Skeletal muscle satellite cell (primary cell): Measurements from ENCODE around the gene ANKRD22.

Source experiments
- H3K27me3 ChIP-seq: 2 replicates; pipeline ENCODE4 v1.7.0; 2013; ENCODE audit warnings: low read length; ENCODE audit not compliant: control insufficient read depth, insufficient read depth
- H3K36me3 ChIP-seq: 2 replicates; pipeline ENCODE4 v1.7.0; 2013; ENCODE audit warnings: mild to moderate bottlenecking, control low read depth, low read length; ENCODE audit not compliant: insufficient read depth
- H3K4me1 ChIP-seq: 2 replicates; pipeline ENCODE4 v1.7.0; 2013; ENCODE audit warnings: low read length; ENCODE audit not compliant: control insufficient read depth, insufficient read depth
- H3K4me2 ChIP-seq: 2 replicates; pipeline ENCODE4 v1.7.0; 2013; ENCODE audit warnings: mild to moderate bottlenecking, low read length
- H3K4me3 ChIP-seq: 2 replicates; pipeline ENCODE4 v1.7.0; 2013; ENCODE audit warnings: low read length
- H3K9ac ChIP-seq: 2 replicates; pipeline ENCODE4 v1.7.0; 2013; ENCODE audit warnings: mild to moderate bottlenecking, low read depth, low read length, moderate library complexity
- H3K9me3 ChIP-seq: replicated peaks from 2 replicates; pipeline ENCODE4 v1.7.0; 2013; ENCODE audit warnings: mild to moderate bottlenecking, control low read depth, low read length

Gene ANKRD22

GRCh38 chr10:88809621-88810020 lies 42.0 kb downstream of the ANKRD22 start:
- Histone ChIP-seq H3K4me1 (peaks cover 15% of the 10 kb centered on the region), H3K9me3 (no peaks in the 10 kb centered on the region), H3K4me2 (no peak overlapping the region), H3K36me3 (no peaks in the 10 kb centered on the region), H3K4me3 (no peak overlapping the region), H3K9ac (no peak overlapping the region), H3K27me3 (no peaks in the 10 kb centered on the region)

DNA sequence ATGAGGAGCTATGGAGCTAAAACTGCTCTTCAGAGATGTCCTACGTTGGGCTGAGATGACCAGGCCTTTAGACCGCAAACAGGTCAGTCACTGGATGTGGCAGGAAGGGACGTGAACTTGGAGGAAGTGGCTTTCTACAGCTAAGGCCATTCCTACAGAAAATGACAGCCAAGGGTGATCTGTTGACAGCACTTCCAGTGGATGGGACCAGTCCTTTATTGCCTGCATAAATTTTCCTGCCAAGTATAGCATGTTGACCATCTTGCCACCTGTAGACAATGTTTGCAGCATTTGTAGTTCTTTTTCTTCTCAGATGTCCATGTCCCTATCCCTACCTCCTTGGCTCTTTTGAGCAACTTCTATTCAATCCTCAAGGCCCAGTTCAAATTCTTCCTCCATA lies 45.7 kb downstream of the ANKRD22 start:
- peak overlapping the region; percentile 13 for H3K4me2 ChIP-seq
- no peaks in the 10 kb centered on the region for H3K9me3 ChIP-seq
- peaks cover 20% of the 10 kb centered on the region for H3K4me1 ChIP-seq

GRCh38 chr10:88805361-88805760 lies 46.3 kb downstream of the ANKRD22 start:
- Histone ChIP-seq H3K36me3 (no peaks in the 10 kb centered on the region), H3K4me3 (no peak overlapping the region), H3K4me1 (peaks cover 25% of the 10 kb centered on the region), H3K27me3 (no peaks in the 10 kb centered on the region), H3K4me2 (peak overlapping the region; percentile 13), H3K9me3 (no peaks in the 10 kb centered on the region), H3K9ac (no peak overlapping the region)

More for the DNA sequence above, 45.7 kb downstream of the ANKRD22 start:
- Histone ChIP-seq H3K9ac (no peak overlapping the region), H3K4me3 (no peak overlapping the region), H3K36me3 (no peaks in the 10 kb centered on the region), H3K27me3 (no peaks in the 10 kb centered on the region)

DNA sequence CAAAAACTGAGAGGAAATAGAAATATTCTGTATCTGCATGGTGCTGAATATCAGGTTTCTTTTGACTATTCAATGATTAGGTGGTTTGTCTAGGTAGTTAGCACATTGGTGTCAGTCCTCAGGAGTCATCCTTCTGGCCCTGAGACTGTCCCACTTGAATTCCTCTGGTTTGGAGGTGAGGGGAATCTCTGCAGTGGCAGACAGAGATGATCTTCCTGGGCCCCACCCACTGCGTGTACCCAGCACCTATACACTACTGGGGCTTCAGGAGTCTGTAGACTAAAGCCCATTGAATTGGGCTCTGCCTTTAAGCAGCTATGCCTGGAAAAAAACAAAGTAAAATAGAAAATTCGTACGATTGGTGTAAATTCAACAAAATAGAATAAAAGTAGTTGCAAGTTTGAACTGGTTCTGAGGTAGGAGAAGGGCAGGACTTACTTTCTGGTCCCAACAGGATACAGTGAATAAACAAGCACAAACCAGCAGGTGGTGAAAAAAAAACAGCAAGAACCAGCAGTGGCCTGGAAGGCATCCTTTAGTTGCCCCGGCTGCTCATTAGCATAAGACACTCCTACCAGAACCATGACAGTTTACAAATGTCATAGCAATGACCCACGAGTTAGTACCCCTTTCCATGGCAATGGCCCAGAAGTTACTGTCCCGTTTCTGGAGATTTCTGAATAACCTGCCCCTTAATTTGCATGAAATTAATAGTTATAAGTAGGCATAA lies 47.4 kb downstream of the ANKRD22 start:
- no peaks in the 10 kb centered on the region for H3K27me3 ChIP-seq
- H3K9me3 ChIP-seq: no peaks in the 10 kb centered on the region

GRCh38 chr10:88803641-88804040 lies 48.0 kb downstream of the ANKRD22 start:
- H3K9me3 ChIP-seq: no peaks in the 10 kb centered on the region

More for the DNA sequence above, 47.4 kb downstream of the ANKRD22 start:
- Histone ChIP-seq H3K4me3 (no peak overlapping the region), H3K4me1 (peaks cover 27% of the 10 kb centered on the region), H3K9ac (no peak overlapping the region), H3K36me3 (no peaks in the 10 kb centered on the region), H3K4me2 (no peak overlapping the region)

GRCh38 chr10:88802523-88803285 lies 48.9 kb downstream of the ANKRD22 start, which contains the start of gene LIPM:
TSS of gene LIPM (plus strand) at chr10:88802730. CDS start at chr10:88802897, 167 bp downstream.
- no peak within 1 kb of the TSS for H3K4me2 ChIP-seq
- H3K27me3 ChIP-seq: no peaks in the 10 kb centered on the region
- H3K4me1 ChIP-seq: peaks cover 27% of the 10 kb centered on the region
- no peak within 1 kb of the TSS for H3K4me3 ChIP-seq
- no peaks in the 10 kb centered on the region for H3K9me3 ChIP-seq
- H3K9ac ChIP-seq: no peak within 1 kb of the TSS
- no peaks in the 10 kb centered on the region for H3K36me3 ChIP-seq

More at GRCh38 chr10:88803641-88804040, 48.0 kb downstream of the ANKRD22 start:
- Histone ChIP-seq H3K4me1 (peaks cover 27% of the 10 kb centered on the region), H3K4me2 (no peak overlapping the region), H3K27me3 (no peaks in the 10 kb centered on the region), H3K36me3 (no peaks in the 10 kb centered on the region), H3K4me3 (no peak overlapping the region), H3K9ac (no peak overlapping the region)

DNA sequence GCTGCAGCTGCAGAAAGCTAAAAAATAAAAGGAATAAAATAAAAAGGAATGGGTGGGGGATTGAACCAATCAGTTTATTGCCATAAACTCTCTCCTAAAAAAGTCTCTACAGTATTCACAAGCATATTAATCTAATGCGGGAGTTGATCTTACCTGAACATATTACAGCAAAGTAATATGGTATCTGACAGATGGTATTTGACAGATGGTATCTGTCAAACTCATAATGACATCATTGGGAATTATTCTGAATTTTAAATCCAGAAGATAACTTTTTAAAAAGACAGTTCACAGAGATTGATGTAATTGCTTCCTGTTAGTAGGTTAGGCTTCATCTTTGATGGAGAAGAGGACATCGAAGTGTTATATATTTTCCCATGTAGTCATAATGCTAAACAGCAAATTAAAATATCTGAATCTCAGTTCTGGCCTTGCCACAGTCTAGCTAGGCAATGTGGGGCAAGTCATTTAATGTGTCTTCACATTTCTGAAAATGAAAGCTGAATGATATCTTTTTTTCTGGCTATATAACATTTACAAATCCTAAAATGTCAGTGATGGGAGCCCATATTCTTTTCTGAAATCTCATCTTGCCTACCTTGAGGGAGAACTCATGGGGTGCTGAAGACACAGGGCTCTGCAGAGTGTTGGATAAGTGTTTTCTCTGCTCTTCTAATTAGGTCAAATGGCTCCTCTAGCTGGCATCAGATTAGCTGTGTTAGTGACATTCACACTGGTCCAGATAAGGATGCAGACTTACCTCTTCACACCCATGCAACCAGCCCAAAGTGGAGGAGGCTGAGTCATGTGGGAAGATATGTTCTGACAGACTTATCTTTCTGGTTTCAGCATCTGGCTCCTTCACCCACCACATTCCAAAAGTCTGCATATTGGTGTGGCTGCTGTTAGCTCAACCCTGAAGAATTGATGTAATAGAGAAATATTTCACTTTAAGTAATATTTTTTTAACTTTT lies 51.2 kb downstream of the ANKRD22 start:
- Histone ChIP-seq H3K4me1 (peaks cover 19% of the 10 kb centered on the region), H3K4me2 (no peak overlapping the region), H3K4me3 (no peak overlapping the region), H3K9me3 (no peaks in the 10 kb centered on the region), H3K36me3 (no peaks in the 10 kb centered on the region), H3K27me3 (peaks cover 4% of the 10 kb centered on the region), H3K9ac (no peak overlapping the region)

DNA sequence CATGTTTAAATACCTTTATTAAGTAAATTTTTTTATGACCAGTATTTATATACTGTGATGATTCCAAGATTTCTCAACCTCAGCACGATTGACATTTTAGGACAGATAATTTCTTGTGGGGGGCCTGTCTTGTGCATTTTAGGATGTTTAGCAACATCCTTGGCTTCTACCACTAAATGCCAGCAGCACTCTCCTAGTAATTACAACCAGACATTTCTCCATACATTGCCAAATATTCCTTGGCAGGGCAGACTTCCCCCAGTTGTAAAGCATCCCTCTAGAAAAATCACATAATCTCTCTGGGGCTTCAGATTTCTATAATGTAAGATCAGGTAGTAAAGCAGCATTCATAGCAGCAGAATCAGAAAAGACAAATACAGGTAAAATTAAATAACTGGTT lies 56.9 kb downstream of the ANKRD22 start:
- H3K9me3 ChIP-seq: no peaks in the 10 kb centered on the region

GRCh38 chr10:88793712-88794299 lies 57.8 kb downstream of the ANKRD22 start:
- H3K9ac ChIP-seq: no peak overlapping the region
- H3K4me1 ChIP-seq: peaks cover 26% of the 10 kb centered on the region
- H3K27me3 ChIP-seq: peaks cover 4% of the 10 kb centered on the region
- no peaks in the 10 kb centered on the region for H3K36me3 ChIP-seq
- H3K9me3 ChIP-seq: no peaks in the 10 kb centered on the region
- H3K4me2 ChIP-seq: peak overlapping the region; percentile 3
- H3K4me3 ChIP-seq: no peak overlapping the region

More for the DNA sequence above, 56.9 kb downstream of the ANKRD22 start:
- Histone ChIP-seq H3K27me3 (peaks cover 4% of the 10 kb centered on the region), H3K9ac (no peak overlapping the region), H3K4me3 (no peak overlapping the region), H3K36me3 (no peaks in the 10 kb centered on the region), H3K4me1 (peaks cover 26% of the 10 kb centered on the region), H3K4me2 (no peak overlapping the region)

- Histone ChIP-seq H3K9me3 (no peaks in the 10 kb centered on the region), H3K4me2 (peak overlapping the region; percentile 11), H3K9ac (no peak overlapping the region), H3K4me3 (no peak overlapping the region), H3K36me3 (no peaks in the 10 kb centered on the region), H3K4me1 (peaks cover 26% of the 10 kb centered on the region), H3K27me3 (peaks cover 4% of the 10 kb centered on the region)
These were observed 59.0 kb downstream of the ANKRD22 start for GRCh38 chr10:88792661-88793060.
